ENCODE data around the gene WBP1L.

The WBP1L gene

DNA sequence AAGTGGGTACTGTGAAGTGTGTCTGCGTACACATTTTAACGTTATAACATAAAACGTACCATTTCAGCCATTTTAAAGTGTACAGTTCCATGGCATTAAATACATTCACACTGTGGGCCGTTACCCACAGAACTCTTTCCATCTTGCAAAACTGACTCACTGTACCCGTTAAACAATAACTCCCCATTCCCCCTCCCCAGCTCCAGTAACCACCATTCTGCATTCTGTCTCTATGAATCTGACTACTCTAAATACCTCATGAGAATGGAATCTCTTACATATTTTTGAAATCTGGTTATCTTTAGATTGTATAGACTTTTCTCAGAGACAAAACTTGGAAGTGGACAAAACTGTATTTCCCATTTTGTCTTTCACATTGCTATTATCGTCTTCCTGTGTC lies 38.8 kb upstream of the WBP1L start:
- TF ChIP-seq, protein P1, sequence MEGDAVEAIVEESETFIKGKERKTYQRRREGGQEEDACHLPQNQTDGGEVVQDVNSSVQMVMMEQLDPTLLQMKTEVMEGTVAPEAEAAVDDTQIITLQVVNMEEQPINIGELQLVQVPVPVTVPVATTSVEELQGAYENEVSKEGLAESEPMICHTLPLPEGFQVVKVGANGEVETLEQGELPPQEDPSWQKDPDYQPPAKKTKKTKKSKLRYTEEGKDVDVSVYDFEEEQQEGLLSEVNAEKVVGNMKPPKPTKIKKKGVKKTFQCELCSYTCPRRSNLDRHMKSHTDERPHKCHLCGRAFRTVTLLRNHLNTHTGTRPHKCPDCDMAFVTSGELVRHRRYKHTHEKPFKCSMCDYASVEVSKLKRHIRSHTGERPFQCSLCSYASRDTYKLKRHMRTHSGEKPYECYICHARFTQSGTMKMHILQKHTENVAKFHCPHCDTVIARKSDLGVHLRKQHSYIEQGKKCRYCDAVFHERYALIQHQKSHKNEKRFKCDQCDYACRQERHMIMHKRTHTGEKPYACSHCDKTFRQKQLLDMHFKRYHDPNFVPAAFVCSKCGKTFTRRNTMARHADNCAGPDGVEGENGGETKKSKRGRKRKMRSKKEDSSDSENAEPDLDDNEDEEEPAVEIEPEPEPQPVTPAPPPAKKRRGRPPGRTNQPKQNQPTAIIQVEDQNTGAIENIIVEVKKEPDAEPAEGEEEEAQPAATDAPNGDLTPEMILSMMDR (IDR thresholded peaks at IDR 0.05; ENCODE audit: low read depth, low read length, missing control alignments): no peak
- DNase-seq (ENCODE audit: extremely low read depth, low read depth): no peak
- H3K4me3 ChIP-seq (replicated peaks; ENCODE audit: low read depth, low read length): no peak overlapping the region

DNA sequence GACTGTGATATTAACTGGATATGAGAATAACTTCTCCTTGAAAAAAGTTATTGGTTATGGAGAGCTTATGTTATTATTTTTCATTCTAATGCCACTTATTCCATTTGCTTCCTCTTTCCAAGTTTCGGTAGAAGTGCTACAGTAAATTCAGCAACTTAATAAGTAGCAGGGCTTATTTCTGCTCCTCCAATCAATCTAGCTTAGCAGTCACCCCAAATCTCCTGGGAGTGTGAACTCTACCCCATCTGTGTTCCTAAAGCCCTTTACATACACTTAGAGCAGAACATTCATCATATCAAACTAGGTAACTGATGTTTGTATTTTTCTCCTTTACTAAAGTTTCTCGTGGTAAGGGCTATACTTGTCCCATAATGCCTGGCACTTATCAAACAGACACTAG lies 38.2 kb upstream of the WBP1L start:
- DNase-seq (ENCODE audit: extremely low read depth, low read depth): no peak
- TF ChIP-seq, protein P1 (IDR thresholded peaks at IDR 0.05; ENCODE audit: low read depth, low read length, missing control alignments): no peak
- H3K4me3 ChIP-seq (replicated peaks; ENCODE audit: low read depth, low read length): no peak overlapping the region

- no peak for DNase-seq (ENCODE audit: extremely low read depth, low read depth)
- TF ChIP-seq, protein P1 (IDR thresholded peaks at IDR 0.05; ENCODE audit: low read depth, low read length, missing control alignments): no peak
- H3K4me3 ChIP-seq (replicated peaks; ENCODE audit: low read depth, low read length): no peak overlapping the region
Measured at GRCh38 chr10:102710609-102711008, 33.1 kb upstream of the WBP1L start.

GRCh38 chr10:102712089-102712488 lies 31.7 kb upstream of the WBP1L start:
- no peak for DNase-seq (ENCODE audit: extremely low read depth, low read depth)
- TF ChIP-seq, protein P1 (IDR thresholded peaks at IDR 0.05; ENCODE audit: low read depth, low read length, missing control alignments): no peak
- no peak overlapping the region for H3K4me3 ChIP-seq (replicated peaks; ENCODE audit: low read depth, low read length)

GRCh38 chr10:102712843-102713538 lies 30.8 kb upstream of the WBP1L start:
- DNase-seq (ENCODE audit: extremely low read depth, low read depth): no peak

DNA sequence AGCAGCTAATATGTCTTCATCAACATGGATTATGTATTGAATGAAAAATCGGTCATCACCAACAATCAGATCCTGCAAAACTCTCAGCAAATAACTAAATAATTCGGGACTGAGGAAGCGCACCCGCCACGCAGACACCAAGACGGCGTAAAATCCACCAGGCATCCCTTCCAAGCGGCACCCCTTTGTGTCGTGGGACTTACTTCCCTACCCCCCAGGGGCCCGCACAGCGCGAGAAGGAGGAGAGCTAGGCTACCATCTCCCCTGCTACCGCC lies 30.3 kb upstream of the WBP1L start:
- DNase-seq (ENCODE audit: extremely low read depth, low read depth): no peak
- H3K4me3 ChIP-seq (replicated peaks; ENCODE audit: low read depth, low read length): peak overlapping the region; percentile 92
- TF ChIP-seq, protein P1 (IDR thresholded peaks at IDR 0.05; ENCODE audit: low read depth, low read length, missing control alignments): no peak

More at GRCh38 chr10:102712843-102713538, 30.8 kb upstream of the WBP1L start:
- TF ChIP-seq, protein P1 (IDR thresholded peaks at IDR 0.05; ENCODE audit: low read depth, low read length, missing control alignments): no peak
- H3K4me3 ChIP-seq (replicated peaks; ENCODE audit: low read depth, low read length): peak overlapping the region; percentile 92

Measured in HFF-Myc (cell line).